Measurements from ENCODE around the gene MRPS34. TPM values are rescaled to one million over a fixed set of nuclear protein-coding genes. Genes with fewer than 3 reads are reported as not detected.

Gene MRPS34
- polyA plus RNA-seq, 2 donors = 62.4 to 115 TPM

DNA sequence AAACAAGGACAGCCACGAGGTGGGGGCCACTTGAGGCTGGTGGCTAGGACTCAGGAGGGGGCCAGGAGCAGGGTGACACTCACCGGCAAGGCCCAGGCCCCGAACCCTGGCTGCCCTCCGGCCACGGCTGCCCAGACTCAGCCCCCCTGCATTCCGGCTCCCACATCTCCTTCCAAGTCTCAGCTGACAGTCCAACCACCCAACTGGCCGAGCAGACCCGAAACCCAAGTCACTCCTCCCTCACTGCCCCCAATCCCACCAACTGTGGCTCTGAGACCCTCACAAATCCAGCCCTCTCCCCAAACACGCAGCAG is 44.3 kb upstream of the MRPS34 start:
- 94% methylated on average over 4 to 9 of the region's 9 CpGs for WGBS, 2 donors
- peaks cover 0 to 48% of the 10 kb centered on the region in 2 donors for H3K36me3 ChIP-seq (ENCODE audit: control insufficient read depth in 2 of 2, insufficient read depth in 2 of 2, low read length in 1 of 2)

DNA sequence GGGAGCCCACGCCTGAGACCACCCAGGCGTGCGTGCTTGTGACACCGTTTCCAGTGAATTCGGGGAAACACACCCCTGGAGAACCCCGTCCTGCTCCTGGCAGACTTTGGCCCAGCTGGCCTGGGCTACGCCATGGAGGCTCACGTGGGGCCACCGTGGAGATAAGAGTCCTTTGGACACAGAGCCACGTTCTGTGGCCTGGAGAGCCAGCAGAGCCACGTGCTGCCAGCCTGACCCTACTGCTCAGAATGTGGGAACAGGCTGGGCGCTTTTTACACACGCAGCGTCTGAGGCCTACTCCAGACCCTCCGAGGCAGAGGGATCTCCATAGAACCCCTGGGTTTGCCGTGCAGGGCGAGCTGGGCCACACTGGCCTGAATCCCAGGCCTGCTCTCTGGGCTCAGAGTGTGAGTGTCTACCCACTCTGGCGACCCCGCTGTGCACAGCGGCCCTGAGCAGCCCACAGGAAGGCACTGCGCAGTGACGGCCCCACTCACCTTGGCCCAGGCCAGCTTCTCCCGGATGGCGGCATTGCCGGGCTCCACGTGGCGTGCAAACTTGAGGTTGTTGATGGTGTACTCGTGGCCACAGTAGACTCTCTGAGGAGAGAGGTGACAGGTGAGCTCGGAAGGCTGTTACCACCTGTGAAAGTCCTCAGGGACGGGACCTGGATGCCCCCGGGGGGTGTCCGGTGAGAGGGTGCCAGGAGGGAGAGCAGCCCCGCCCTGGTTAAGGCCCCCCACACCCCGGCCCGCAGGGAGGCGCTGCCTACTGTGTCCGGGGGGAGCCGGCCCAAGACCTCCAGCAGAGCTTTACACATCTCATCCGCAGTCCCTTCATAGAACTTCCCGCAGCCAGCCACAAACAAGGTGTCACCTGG is 43.7 kb upstream of the MRPS34 start:
- Histone ChIP-seq H3K4me1 (ENCODE audit: control insufficient read depth in 2 of 2, insufficient read depth in 2 of 2, low read length in 1 of 2) (no peaks in the 10 kb centered on the region), H3K9me3 (ENCODE audit: control insufficient read depth in 2 of 2, insufficient read depth in 1 of 2, low read depth in 1 of 2, low read length in 1 of 2) (no peaks in the 10 kb centered on the region), H3K4me3 (ENCODE audit: low read depth in 1 of 2, low read length in 2 of 2) (no peak overlapping the region), H3K27me3 (ENCODE audit: control insufficient read depth in 1 of 2, insufficient read depth in 2 of 2, low read length in 2 of 2) (no peaks in the 10 kb centered on the region), H3K27ac (ENCODE audit: low read depth in 2 of 2, low read length in 1 of 2) (no peak overlapping the region), H3K36me3 (ENCODE audit: control insufficient read depth in 2 of 2, insufficient read depth in 2 of 2, low read length in 1 of 2) (peaks cover 0 to 46% of the 10 kb centered on the region in 2 donors)
- 92 to 94% methylated on average over 40 of the region's 40 CpGs for WGBS, 2 donors

More for the DNA sequence above, 44.3 kb upstream of the MRPS34 start:
- H3K27me3 ChIP-seq (ENCODE audit: control insufficient read depth in 1 of 2, insufficient read depth in 2 of 2, low read length in 2 of 2) = no peaks in the 10 kb centered on the region
- no peaks in the 10 kb centered on the region for H3K9me3 ChIP-seq (ENCODE audit: control insufficient read depth in 2 of 2, insufficient read depth in 1 of 2, low read depth in 1 of 2, low read length in 1 of 2)
- H3K27ac ChIP-seq (ENCODE audit: low read depth in 2 of 2, low read length in 1 of 2) = no peak overlapping the region
- no peak overlapping the region for H3K4me3 ChIP-seq (ENCODE audit: low read depth in 1 of 2, low read length in 2 of 2)
- no peaks in the 10 kb centered on the region for H3K4me1 ChIP-seq (ENCODE audit: control insufficient read depth in 2 of 2, insufficient read depth in 2 of 2, low read length in 1 of 2)

- Histone ChIP-seq H3K9me3 (ENCODE audit: control insufficient read depth in 2 of 2, insufficient read depth in 1 of 2, low read depth in 1 of 2, low read length in 1 of 2) (no peaks in the 10 kb centered on the region), H3K4me1 (ENCODE audit: control insufficient read depth in 2 of 2, insufficient read depth in 2 of 2, low read length in 1 of 2) (no peaks in the 10 kb centered on the region), H3K36me3 (ENCODE audit: control insufficient read depth in 2 of 2, insufficient read depth in 2 of 2, low read length in 1 of 2) (peaks cover 0 to 39% of the 10 kb centered on the region in 2 donors), H3K27ac (ENCODE audit: low read depth in 2 of 2, low read length in 1 of 2) (no peak overlapping the region), H3K4me3 (ENCODE audit: low read depth in 1 of 2, low read length in 2 of 2) (no peak overlapping the region), H3K27me3 (ENCODE audit: control insufficient read depth in 1 of 2, insufficient read depth in 2 of 2, low read length in 2 of 2) (no peaks in the 10 kb centered on the region)
- WGBS, 2 donors = 88 to 91% methylated on average over 11 of the region's 11 CpGs
Observed at GRCh38 chr16:1815461-1815860, 42.5 kb upstream of the MRPS34 start.

GRCh38 chr16:1812732-1813163 is 39.8 kb upstream of the MRPS34 start:
- Histone ChIP-seq H3K36me3 (ENCODE audit: control insufficient read depth in 2 of 2, insufficient read depth in 2 of 2, low read length in 1 of 2) (peaks cover 3 to 38% of the 10 kb centered on the region in 2 donors), H3K4me1 (ENCODE audit: control insufficient read depth in 2 of 2, insufficient read depth in 2 of 2, low read length in 1 of 2) (no peaks in the 10 kb centered on the region), H3K4me3 (ENCODE audit: low read depth in 1 of 2, low read length in 2 of 2) (no peak overlapping the region), H3K27ac (ENCODE audit: low read depth in 2 of 2, low read length in 1 of 2) (no peak overlapping the region), H3K9me3 (ENCODE audit: control insufficient read depth in 2 of 2, insufficient read depth in 1 of 2, low read depth in 1 of 2, low read length in 1 of 2) (no peaks in the 10 kb centered on the region), H3K27me3 (ENCODE audit: control insufficient read depth in 1 of 2, insufficient read depth in 2 of 2, low read length in 2 of 2) (no peaks in the 10 kb centered on the region)
- 14 to 15% methylated on average over 17 of the region's 17 CpGs for WGBS, 2 donors

- WGBS, 2 donors = 93 to 96% methylated on average over 16 of the region's 16 CpGs
- Histone ChIP-seq H3K27me3 (ENCODE audit: control insufficient read depth in 1 of 2, insufficient read depth in 2 of 2, low read length in 2 of 2) (no peaks in the 10 kb centered on the region), H3K9me3 (ENCODE audit: control insufficient read depth in 2 of 2, insufficient read depth in 1 of 2, low read depth in 1 of 2, low read length in 1 of 2) (no peaks in the 10 kb centered on the region), H3K4me3 (ENCODE audit: low read depth in 1 of 2, low read length in 2 of 2) (no peak overlapping the region), H3K36me3 (ENCODE audit: control insufficient read depth in 2 of 2, insufficient read depth in 2 of 2, low read length in 1 of 2) (peaks cover 4 to 27% of the 10 kb centered on the region in 2 donors), H3K27ac (ENCODE audit: low read depth in 2 of 2, low read length in 1 of 2) (no peak overlapping the region), H3K4me1 (ENCODE audit: control insufficient read depth in 2 of 2, insufficient read depth in 2 of 2, low read length in 1 of 2) (no peaks in the 10 kb centered on the region)
Observed at GRCh38 chr16:1810536-1810935, 37.6 kb upstream of the MRPS34 start.

DNA sequence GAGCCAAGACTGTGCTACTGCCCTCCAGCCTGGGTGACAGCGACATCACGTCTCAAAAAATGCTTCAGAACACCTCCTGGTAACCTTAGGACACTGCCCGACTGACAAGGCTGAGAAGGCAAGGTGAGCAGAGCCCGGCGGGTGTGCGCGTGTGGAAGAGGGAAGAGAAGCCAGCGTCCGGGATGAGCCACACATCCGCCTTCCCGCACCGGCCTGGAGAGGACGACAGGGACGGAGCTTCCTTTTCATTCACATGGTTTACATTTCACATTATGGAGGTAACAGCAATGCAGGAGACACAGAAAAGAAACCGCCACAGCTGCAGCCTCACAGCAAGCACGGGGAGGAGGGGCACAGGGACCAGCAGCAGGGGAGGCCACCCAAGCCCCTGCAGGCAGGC is 37.2 kb upstream of the MRPS34 start:
- Histone ChIP-seq H3K9me3 (ENCODE audit: control insufficient read depth in 2 of 2, insufficient read depth in 1 of 2, low read depth in 1 of 2, low read length in 1 of 2) (no peaks in the 10 kb centered on the region), H3K4me1 (ENCODE audit: control insufficient read depth in 2 of 2, insufficient read depth in 2 of 2, low read length in 1 of 2) (no peaks in the 10 kb centered on the region), H3K36me3 (ENCODE audit: control insufficient read depth in 2 of 2, insufficient read depth in 2 of 2, low read length in 1 of 2) (peaks cover 4 to 24% of the 10 kb centered on the region in 2 donors), H3K27me3 (ENCODE audit: control insufficient read depth in 1 of 2, insufficient read depth in 2 of 2, low read length in 2 of 2) (no peaks in the 10 kb centered on the region), H3K27ac (ENCODE audit: low read depth in 2 of 2, low read length in 1 of 2) (no peak overlapping the region), H3K4me3 (ENCODE audit: low read depth in 1 of 2, low read length in 2 of 2) (no peak overlapping the region)
- WGBS, 2 donors = 91 to 96% methylated on average over 16 of the region's 16 CpGs

- 70 to 82% methylated on average over 27 to 28 of the region's 28 CpGs for WGBS, 2 donors
- no peaks in the 10 kb centered on the region for H3K4me1 ChIP-seq (ENCODE audit: control insufficient read depth in 2 of 2, insufficient read depth in 2 of 2, low read length in 1 of 2)
- H3K36me3 ChIP-seq (ENCODE audit: control insufficient read depth in 2 of 2, insufficient read depth in 2 of 2, low read length in 1 of 2) = peaks cover 4 to 24% of the 10 kb centered on the region in 2 donors
- no peaks in the 10 kb centered on the region for H3K27me3 ChIP-seq (ENCODE audit: control insufficient read depth in 1 of 2, insufficient read depth in 2 of 2, low read length in 2 of 2)
- no peaks in the 10 kb centered on the region for H3K9me3 ChIP-seq (ENCODE audit: control insufficient read depth in 2 of 2, insufficient read depth in 1 of 2, low read depth in 1 of 2, low read length in 1 of 2)
- no peak overlapping the region for H3K27ac ChIP-seq (ENCODE audit: low read depth in 2 of 2, low read length in 1 of 2)
- no peak overlapping the region for H3K4me3 ChIP-seq (ENCODE audit: low read depth in 1 of 2, low read length in 2 of 2)
Observed at GRCh38 chr16:1809281-1809801, 36.4 kb upstream of the MRPS34 start.

- H3K36me3 ChIP-seq (ENCODE audit: control insufficient read depth in 2 of 2, insufficient read depth in 2 of 2, low read length in 1 of 2) = peaks cover 4 to 24% of the 10 kb centered on the region in 2 donors
- H3K27ac ChIP-seq (ENCODE audit: low read depth in 2 of 2, low read length in 1 of 2) = no peak overlapping the region
- WGBS, 2 donors = 81 to 88% methylated on average over 18 of the region's 18 CpGs
- H3K27me3 ChIP-seq (ENCODE audit: control insufficient read depth in 1 of 2, insufficient read depth in 2 of 2, low read length in 2 of 2) = no peaks in the 10 kb centered on the region
- H3K4me1 ChIP-seq (ENCODE audit: control insufficient read depth in 2 of 2, insufficient read depth in 2 of 2, low read length in 1 of 2) = no peaks in the 10 kb centered on the region
- no peaks in the 10 kb centered on the region for H3K9me3 ChIP-seq (ENCODE audit: control insufficient read depth in 2 of 2, insufficient read depth in 1 of 2, low read depth in 1 of 2, low read length in 1 of 2)
- no peak overlapping the region for H3K4me3 ChIP-seq (ENCODE audit: low read depth in 1 of 2, low read length in 2 of 2)
Observed at GRCh38 chr16:1808691-1809090, 35.8 kb upstream of the MRPS34 start.

GRCh38 chr16:1807626-1808025 is 34.7 kb upstream of the MRPS34 start:
- 90 to 91% methylated on average over 10 of the region's 10 CpGs for WGBS, 2 donors
- Histone ChIP-seq H3K9me3 (ENCODE audit: control insufficient read depth in 2 of 2, insufficient read depth in 1 of 2, low read depth in 1 of 2, low read length in 1 of 2) (no peaks in the 10 kb centered on the region), H3K27me3 (ENCODE audit: control insufficient read depth in 1 of 2, insufficient read depth in 2 of 2, low read length in 2 of 2) (no peaks in the 10 kb centered on the region), H3K4me3 (ENCODE audit: low read depth in 1 of 2, low read length in 2 of 2) (no peak overlapping the region), H3K27ac (ENCODE audit: low read depth in 2 of 2, low read length in 1 of 2) (no peak overlapping the region), H3K4me1 (ENCODE audit: control insufficient read depth in 2 of 2, insufficient read depth in 2 of 2, low read length in 1 of 2) (no peaks in the 10 kb centered on the region), H3K36me3 (ENCODE audit: control insufficient read depth in 2 of 2, insufficient read depth in 2 of 2, low read length in 1 of 2) (peaks cover 4 to 24% of the 10 kb centered on the region in 2 donors)

- H3K9me3 ChIP-seq (ENCODE audit: control insufficient read depth in 2 of 2, insufficient read depth in 1 of 2, low read depth in 1 of 2, low read length in 1 of 2) = peaks cover 0 to 5% of the 10 kb centered on the region in 2 donors
- H3K4me1 ChIP-seq (ENCODE audit: control insufficient read depth in 2 of 2, insufficient read depth in 2 of 2, low read length in 1 of 2) = no peaks in the 10 kb centered on the region
- H3K27me3 ChIP-seq (ENCODE audit: control insufficient read depth in 1 of 2, insufficient read depth in 2 of 2, low read length in 2 of 2) = no peaks in the 10 kb centered on the region
- no peak overlapping the region for H3K27ac ChIP-seq (ENCODE audit: low read depth in 2 of 2, low read length in 1 of 2)
- no peaks in the 10 kb centered on the region for H3K36me3 ChIP-seq (ENCODE audit: control insufficient read depth in 2 of 2, insufficient read depth in 2 of 2, low read length in 1 of 2)
- 75 to 76% methylated on average over 10 of the region's 10 CpGs for WGBS, 2 donors
- no peak overlapping the region for H3K4me3 ChIP-seq (ENCODE audit: low read depth in 1 of 2, low read length in 2 of 2)
Observed at GRCh38 chr16:1800701-1801100, 27.8 kb upstream of the MRPS34 start.
